ENCODE results near the gene NEU1. TPM values are rescaled to one million over a fixed set of nuclear protein-coding genes. Genes with fewer than 3 reads are reported as not detected.

NEU1 gene
- total and polyA plus RNA-seq, 2 of the 8 experiments (the other 6 are each of a cell fraction or from before 2014, with no cell fraction given): 41.2 to 72.1 TPM

DNA sequence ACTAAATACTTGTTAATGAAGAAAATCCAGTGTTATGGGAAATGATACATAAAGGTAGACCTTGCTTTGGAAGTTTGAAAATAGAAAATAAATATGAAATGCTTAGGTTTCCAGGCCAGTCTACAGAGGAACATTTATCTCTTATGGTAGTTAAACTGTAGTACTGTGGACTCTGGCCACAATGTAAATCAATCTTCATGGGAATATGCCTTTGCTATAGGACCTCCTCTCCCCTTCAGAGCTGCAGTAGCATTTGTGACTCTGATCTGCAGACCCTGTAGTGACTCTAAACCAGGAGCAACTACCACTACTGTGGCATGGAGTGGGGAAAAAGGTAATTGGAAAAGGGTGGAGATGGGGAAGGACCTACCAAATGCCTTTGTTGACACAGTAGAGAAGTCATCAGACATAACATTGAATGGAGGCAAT lies 42.7 kb downstream of the NEU1 start:
- H3K27me3 ChIP-seq (replicated peaks in 1 of 4; ENCODE audit: control insufficient read depth in 3 of 4, extremely low read depth in 1 of 4, insufficient read depth in 3 of 4, low read length in 3 of 4): no peaks in the 10 kb centered on the region; a peak in 1 of 7 replicates
- no peak overlapping the region; a peak in 1 of 4 replicates for H3K4me2 ChIP-seq (ENCODE audit: insufficient read depth in 1 of 2, low read depth in 2 of 2, low read length in 2 of 2)
- no peak overlapping the region; the same call in 1 of the 2 replicates for H2BK12ac ChIP-seq (ENCODE audit: low read depth, low read length)
- H3K4ac ChIP-seq (replicated peaks; ENCODE audit: insufficient read length, low read depth, low read length): no peak overlapping the region
- H3K18ac ChIP-seq (ENCODE audit: extremely low read depth, low read length): no peak overlapping the region
- H4K8ac ChIP-seq (ENCODE audit: extremely low read depth, insufficient read depth, low read length): no peak overlapping the region
- no peak overlapping the region for H4K5ac ChIP-seq (ENCODE audit: insufficient read length, low read depth, low read length)
- no peak overlapping the region for H2BK20ac ChIP-seq (ENCODE audit: low read length)
- DNase-seq (ENCODE audit: low read depth in 1 of 2, low spot score in 2 of 2): no peak
- no peak overlapping the region for H2BK15ac ChIP-seq (ENCODE audit: low read length)
- H3K56ac ChIP-seq (replicated peaks; ENCODE audit: insufficient read length, low read depth, low read length): no peak overlapping the region
- H2BK5ac ChIP-seq (ENCODE audit: low read depth, low read length): no peak overlapping the region
- H3K23ac ChIP-seq (ENCODE audit: insufficient read length): no peak overlapping the region
- H3K36me3 ChIP-seq (ENCODE audit: control insufficient read depth in 2 of 4, insufficient read depth in 4 of 4, low read length in 3 of 4): no peaks in the 10 kb centered on the region
- ChIA-PET POLR2A (ENCODE audit: partially characterized antibody) (interaction anchor here (0.6 to 10.9 kb wide), 7 partner anchors 8 to 25 kb away, joined by 3 to 136 read pairs (median 4); partner anchors contain the start of genes HSPA1B and VARS1), CTCF (ENCODE audit: partially characterized antibody) (interaction anchor here (0.6 to 2.6 kb wide), 8 partner anchors 10 to 161 kb away, joined by 3 to 11 read pairs (median 4); no protein-coding TSS in a partner anchor)
- peaks cover 2% of the 10 kb centered on the region; the same call in 1 of the 2 replicates for H3K79me1 ChIP-seq (ENCODE audit: low read depth, low read length)
- FAIRE-seq: no peak
- peaks cover 10% of the 10 kb centered on the region for H3K23me2 ChIP-seq (ENCODE audit: low read depth, low read length)
- H3K9me3 ChIP-seq (ENCODE audit: insufficient read depth in 2 of 2, low read depth in 1 of 2, low read length in 1 of 2): no peaks in the 10 kb centered on the region
- H3K27ac ChIP-seq (ENCODE audit: low read depth, low read length): no peak overlapping the region
- no peak overlapping the region; the same call in 1 of the 2 replicates for H2AK5ac ChIP-seq (ENCODE audit: low read depth, low read length)
- H2AFZ ChIP-seq (ENCODE audit: low read length): no peak overlapping the region
- H3K4me1 ChIP-seq (replicated peaks in 1 of 4; ENCODE audit: control insufficient read depth in 3 of 4, insufficient read depth in 4 of 4, low read length in 3 of 4): peaks cover 0 to 5% (median 1%) of the 10 kb centered on the region in 4 experiments; a peak in 5 of 7 replicates
- no peak overlapping the region for H3K4me3 ChIP-seq (ENCODE audit: extremely low read depth in 1 of 4, insufficient read depth in 2 of 4, low read depth in 3 of 4, low read length in 4 of 4)
- H4K20me1 ChIP-seq (replicated peaks in 1 of 2; ENCODE audit: control insufficient read depth in 1 of 2, insufficient read depth in 2 of 2, low read length in 2 of 2): no peaks in the 10 kb centered on the region
- H2BK120ac ChIP-seq (replicated peaks; ENCODE audit: low read depth, low read length): no peak overlapping the region
- TF ChIP-seq SRF (IDR thresholded peaks at IDR 0.05; ENCODE audit: low read depth, low read length) (no peak), SUZ12 (IDR thresholded peaks at IDR 0.05; ENCODE audit: low read length) (no peak), CEBPB (IDR thresholded peaks at IDR 0.05; ENCODE audit: low read depth, low read length) (no peak), POLR2A (IDR thresholded peaks at IDR 0.05; ENCODE audit: control extremely low read depth in 1 of 2, low read depth in 2 of 2, low read length in 2 of 2) (no peak), SIRT6 (IDR thresholded peaks at IDR 0.05; ENCODE audit: low read length) (no peak), SIX5 (IDR thresholded peaks at IDR 0.05; ENCODE audit: low read depth, low read length) (no peak), TAF1 (IDR thresholded peaks at IDR 0.05; ENCODE audit: low read depth, low read length) (no peak), JUN (IDR thresholded peaks at IDR 0.05; ENCODE audit: low read depth, low read length) (no peak), BACH1 (IDR thresholded peaks at IDR 0.05; ENCODE audit: low read length) (no peak)
- H4K91ac ChIP-seq (replicated peaks; ENCODE audit: insufficient read length, low read length): no peak overlapping the region
- peaks cover 0 to 5% of the 10 kb centered on the region in 2 experiments; a peak in 1 of 4 replicates for H3K79me2 ChIP-seq (ENCODE audit: control insufficient read depth in 1 of 2, insufficient read depth in 2 of 2, low read length in 2 of 2)
- no peak overlapping the region for H3K9ac ChIP-seq (replicated peaks in 1 of 4; ENCODE audit: extremely low read depth in 1 of 4, low read depth in 3 of 4, low read length in 3 of 4)
- no peak overlapping the region for H3K14ac ChIP-seq (ENCODE audit: insufficient read length)
